Measurements from ENCODE around the gene APOE. TPM values are rescaled to one million over a fixed set of nuclear protein-coding genes. Genes with fewer than 3 reads are reported as not detected.

Gene APOE
- total and polyA plus RNA-seq, 2 of the 13 experiments (the other 11 are each of a cell fraction or from before 2014, with no cell fraction given): 1,328 to 1,470 TPM

DNA sequence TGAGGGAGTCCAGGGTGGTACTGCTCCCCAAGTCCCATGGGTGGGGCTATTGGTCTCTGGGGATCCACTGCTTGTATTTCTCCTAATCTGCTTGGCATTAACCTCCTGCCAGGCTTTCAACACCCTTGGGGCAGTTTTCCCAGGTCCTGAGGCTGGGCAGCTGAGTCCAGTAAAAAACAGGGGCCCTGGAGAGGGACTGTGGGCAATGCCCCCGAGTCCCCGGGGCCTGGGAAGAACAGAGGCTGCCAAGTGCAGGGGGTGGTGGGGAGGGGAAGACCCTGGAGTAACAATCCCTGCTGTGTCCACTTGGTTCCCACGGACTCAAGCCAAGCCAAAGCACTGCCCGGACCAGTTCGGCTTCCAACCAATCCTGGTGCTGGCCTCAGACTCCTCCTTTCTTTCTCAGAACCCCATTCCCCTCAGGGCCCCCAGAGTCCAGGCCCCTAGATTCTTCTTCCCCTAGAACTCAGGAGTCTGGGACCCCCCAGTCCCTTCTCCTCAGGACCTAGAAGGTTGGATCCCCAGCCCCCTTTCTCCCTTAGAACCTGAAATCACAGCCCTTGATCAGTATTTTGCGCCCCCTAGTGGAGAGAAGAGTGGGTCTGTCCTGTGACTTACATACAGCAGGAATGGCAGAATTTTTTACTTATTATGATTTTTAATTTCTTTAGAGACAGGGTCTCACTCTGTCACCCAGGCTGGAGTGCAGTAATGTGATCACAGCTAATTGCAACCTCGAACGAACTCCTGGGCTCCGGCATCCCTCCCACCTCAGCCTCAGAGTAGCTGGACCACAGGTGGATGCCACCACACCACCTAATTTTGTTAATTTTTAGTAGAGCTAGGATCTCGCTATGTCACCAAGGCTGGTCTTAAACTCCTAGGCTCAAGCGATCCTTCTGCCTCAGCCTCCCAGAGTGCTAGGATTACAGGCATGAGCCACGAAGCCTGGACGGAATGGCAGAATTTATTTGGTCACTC, 45.9 kb downstream of the APOE start (continued):
- TF ChIP-seq TBL1XR1 (IDR thresholded peaks at IDR 0.05; ENCODE audit: borderline replicate concordance, low read length, partially characterized antibody) (no peak), ZNF44 (CRISPR knock-in tag; IDR thresholded peaks at IDR 0.05) (0 out of 2 replicates have a peak, but pooled peaks have one; percentile 36), SNAPC2 (CRISPR knock-in tag; IDR thresholded peaks at IDR 0.05) (no peak), SIN3A (IDR thresholded peaks at IDR 0.05; ENCODE audit: borderline replicate concordance, low read depth, low read length) (no peak; the same call in 1 of the 2 replicates), ZNF607 (CRISPR knock-in tag; IDR thresholded peaks at IDR 0.05; ENCODE audit: borderline replicate concordance) (0 out of 2 replicates have a peak, but pooled peaks have one; percentile 32), TEAD3 (CRISPR knock-in tag; optimal IDR thresholded peaks at IDR 0.05; ENCODE audit: borderline replicate concordance) (no peak), TRIM24 (CRISPR knock-in tag; IDR thresholded peaks at IDR 0.05) (no peak), PPARG (CRISPR knock-in tag; conservative IDR thresholded peaks at IDR 0.05) (0 out of 2 replicates have a peak, but pooled peaks have one; percentile 23), ZNF333 (CRISPR knock-in tag; IDR thresholded peaks at IDR 0.05; ENCODE audit: borderline replicate concordance) (no peak), ATF4 (CRISPR knock-in tag; IDR thresholded peaks at IDR 0.05) (no peak), HDAC6 (IDR thresholded peaks at IDR 0.05; ENCODE audit: low read depth, low read length) (no peak), POGZ (CRISPR knock-in tag; IDR thresholded peaks at IDR 0.05) (no peak), ZBTB7B (CRISPR knock-in tag; IDR thresholded peaks at IDR 0.05) (peak; percentile 57; the same call in 1 of the 2 replicates), MEF2D (CRISPR knock-in tag; IDR thresholded peaks at IDR 0.05) (0 out of 2 replicates have a peak, but pooled peaks have one; percentile 18), ZNF770 (CRISPR knock-in tag; IDR thresholded peaks at IDR 0.05) (no peak), ZBTB34 (CRISPR knock-in tag; IDR thresholded peaks at IDR 0.05) (no peak), SMAD1 (CRISPR knock-in tag; IDR thresholded peaks at IDR 0.05; ENCODE audit: borderline replicate concordance, low read depth) (0 out of 2 replicates have a peak, but pooled peaks have one; percentile 8), KAT7 (CRISPR knock-in tag; IDR thresholded peaks at IDR 0.05; ENCODE audit: borderline replicate concordance) (peak; percentile 51; the same call in 1 of the 2 replicates), HNRNPH1 (optimal IDR thresholded peaks at IDR 0.05; ENCODE audit: low read depth, low read length) (no peak), ELF3 (CRISPR knock-in tag; IDR thresholded peaks at IDR 0.05) (0 out of 2 replicates have a peak, but pooled peaks have one; percentile 8)
- TF ChIP-seq, protein P1, sequence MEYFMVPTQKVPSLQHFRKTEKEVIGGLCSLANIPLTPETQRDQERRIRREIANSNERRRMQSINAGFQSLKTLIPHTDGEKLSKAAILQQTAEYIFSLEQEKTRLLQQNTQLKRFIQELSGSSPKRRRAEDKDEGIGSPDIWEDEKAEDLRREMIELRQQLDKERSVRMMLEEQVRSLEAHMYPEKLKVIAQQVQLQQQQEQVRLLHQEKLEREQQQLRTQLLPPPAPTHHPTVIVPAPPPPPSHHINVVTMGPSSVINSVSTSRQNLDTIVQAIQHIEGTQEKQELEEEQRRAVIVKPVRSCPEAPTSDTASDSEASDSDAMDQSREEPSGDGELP (IDR thresholded peaks at IDR 0.05; ENCODE audit: borderline replicate concordance, low read depth): no peak
- TF ChIP-seq, protein P2, sequence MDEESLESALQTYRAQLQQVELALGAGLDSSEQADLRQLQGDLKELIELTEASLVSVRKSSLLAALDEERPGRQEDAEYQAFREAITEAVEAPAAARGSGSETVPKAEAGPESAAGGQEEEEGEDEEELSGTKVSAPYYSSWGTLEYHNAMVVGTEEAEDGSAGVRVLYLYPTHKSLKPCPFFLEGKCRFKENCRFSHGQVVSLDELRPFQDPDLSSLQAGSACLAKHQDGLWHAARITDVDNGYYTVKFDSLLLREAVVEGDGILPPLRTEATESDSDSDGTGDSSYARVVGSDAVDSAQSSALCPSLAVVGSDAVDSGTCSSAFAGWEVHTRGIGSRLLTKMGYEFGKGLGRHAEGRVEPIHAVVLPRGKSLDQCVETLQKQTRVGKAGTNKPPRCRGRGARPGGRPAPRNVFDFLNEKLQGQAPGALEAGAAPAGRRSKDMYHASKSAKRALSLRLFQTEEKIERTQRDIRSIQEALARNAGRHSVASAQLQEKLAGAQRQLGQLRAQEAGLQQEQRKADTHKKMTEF (CRISPR knock-in tag; IDR thresholded peaks at IDR 0.05): peak; percentile 22; the same call in 1 of the 2 replicates

Data from HepG2 (cell line).